Body of pancreas (tissue), 4 donors: ENCODE results near the gene CDK5RAP2. TPM values are rescaled to one million over a fixed set of nuclear protein-coding genes. Genes with fewer than 3 reads are reported as not detected.

ENCODE experiments used
- ATAC-seq: fragments of 150-250 bp; one replicate; pipeline ENCODE4 v1.9.1; 2016
- DNase-seq, 4 donors: peaks; one replicate each; pipeline ENCODE4 v3.0.0-alpha.2; 2019
- H3K27ac ChIP-seq, 4 donors: fragments of 200-600 bp; sonication (generic); 1 replicate in 3 of 4; 2 replicates in 1 of 4; pipeline versions ENCODE4 v1.5.1 to v1.6.1; 2016 to 2019; ENCODE audit warnings: mild to moderate bottlenecking in 1 of 4, mixed read lengths in 1 of 4, moderate library complexity in 1 of 4
- H3K27me3 ChIP-seq, 2 donors: fragments of 200-600 bp; sonication (generic); one replicate each; pipeline ENCODE4 v1.6.0; 2016; ENCODE audit warnings: mild to moderate bottlenecking in 1 of 2
- H3K36me3 ChIP-seq, 2 donors: fragments of 200-600 bp; sonication (generic); replicated peaks in 1 of 2; 2 replicates each; pipeline ENCODE4 v1.5.1; 2016; ENCODE audit warnings: low read depth in 2 of 2; ENCODE audit not compliant: insufficient read depth in 1 of 2
- H3K4me1 ChIP-seq: fragments of 200-600 bp; sonication (generic); one replicate; pipeline ENCODE4 v1.6.0; 2016
- H3K4me3 ChIP-seq, 2 donors: fragments of 200-600 bp; sonication (generic); 1 replicate in 1 of 2; 2 replicates in 1 of 2; pipeline ENCODE4 v1.5.1; 2016 to 2019
- H3K9me3 ChIP-seq, 3 donors: fragments of 200-600 bp; sonication (generic); 1 replicate in 2 of 3; 2 replicates in 1 of 3; pipeline ENCODE4 v1.5.1; 2016
- POLR2A ChIP-seq, 3 donors: fragments of 450-650 bp; IDR thresholded peaks; one replicate each; pipeline ENCODE4 v1.6.1; 2016; ENCODE audit warnings: antibody characterized with exemption in 3 of 3, mild to moderate bottlenecking in 2 of 3
- WGBS, 2 donors: methylation state at CpG; one replicate each; pipeline ENCODE4 v1.1.5; 2017; 5-methylcytosine and 5-hydroxymethylcytosine counted together
- intact Hi-C: fragments of 100-400 bp; cut with DNase I; formaldehyde crosslinking; loops from one replicate; pipeline ENCODE4 v1.15.1; 2023
- total RNA-seq, 2 donors: library from RNA; depleted of rRNA; stranded (reverse); fragments of >200 nt; gene quantifications; one replicate each; pipeline ENCODE4 v1.1.0, GENCODE V29; 2016
- TF ChIP-seq, protein P1 (sequence below), 7 experiments: fragments of 450-650 bp in 4 of 7; fragments of 200-600 bp in 3 of 7; sonication (generic) in 3 of 7; IDR thresholded peaks; one replicate each; pipeline ENCODE4 v1.5.1; 2016 to 2019; ENCODE audit warnings: antibody characterized with exemption in 7 of 7

Gene CDK5RAP2
- total RNA-seq, 2 donors from 2014 or later, result 21.5 to 45.5 TPM

DNA sequence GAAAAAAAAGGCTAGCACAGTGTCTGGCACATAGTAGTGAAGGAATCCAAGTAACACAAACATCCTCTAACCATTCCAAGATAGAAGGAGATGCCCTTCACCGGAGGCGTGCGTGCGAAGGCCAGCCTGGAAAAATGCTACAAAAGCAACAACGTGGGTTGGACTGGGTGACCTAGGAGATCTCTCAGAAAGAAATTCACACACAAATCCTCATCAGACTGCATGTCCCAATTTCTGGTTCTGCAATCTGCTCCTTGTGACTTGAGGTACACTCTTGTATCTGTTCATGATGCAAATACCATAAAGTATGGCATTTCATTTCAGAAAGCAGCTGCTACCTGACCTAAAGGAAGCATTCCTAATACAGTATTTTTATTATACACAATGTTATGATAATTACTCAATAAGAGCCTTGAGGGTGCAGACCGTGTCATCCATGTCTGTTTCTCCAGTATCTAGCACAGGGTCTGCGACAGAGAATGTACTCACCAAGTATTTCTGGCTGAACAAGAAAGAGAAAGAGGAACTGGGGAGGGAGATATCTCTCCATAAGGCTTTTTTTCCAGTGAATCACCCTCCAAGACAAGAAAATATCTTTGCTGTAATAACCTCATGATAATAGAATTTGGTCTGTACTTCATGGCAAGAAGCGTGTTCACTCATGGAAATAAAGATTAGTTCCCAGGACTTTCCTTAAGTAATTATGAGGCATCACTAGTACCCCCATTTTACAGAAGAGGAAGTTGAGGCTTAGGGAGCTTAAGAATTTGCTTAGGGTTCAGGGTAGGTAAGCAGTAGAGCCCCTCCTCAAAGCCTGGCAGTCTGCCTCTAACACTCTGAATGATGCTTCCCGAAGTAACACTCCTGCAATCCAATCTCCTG lies 138.3 kb downstream of the CDK5RAP2 start:
- Histone ChIP-seq H3K27ac (no peak overlapping the region), H3K9me3 (no peaks in the 10 kb centered on the region), H3K4me3 (no peak overlapping the region), H3K27me3 (no peaks in the 10 kb centered on the region), H3K36me3 (no peaks in the 10 kb centered on the region), H3K4me1 (no peaks in the 10 kb centered on the region)
- intact Hi-C loops, result no loop called here
- no peak for TF ChIP-seq POLR2A (IDR thresholded peaks at IDR 0.05)
- TF ChIP-seq, protein P1, sequence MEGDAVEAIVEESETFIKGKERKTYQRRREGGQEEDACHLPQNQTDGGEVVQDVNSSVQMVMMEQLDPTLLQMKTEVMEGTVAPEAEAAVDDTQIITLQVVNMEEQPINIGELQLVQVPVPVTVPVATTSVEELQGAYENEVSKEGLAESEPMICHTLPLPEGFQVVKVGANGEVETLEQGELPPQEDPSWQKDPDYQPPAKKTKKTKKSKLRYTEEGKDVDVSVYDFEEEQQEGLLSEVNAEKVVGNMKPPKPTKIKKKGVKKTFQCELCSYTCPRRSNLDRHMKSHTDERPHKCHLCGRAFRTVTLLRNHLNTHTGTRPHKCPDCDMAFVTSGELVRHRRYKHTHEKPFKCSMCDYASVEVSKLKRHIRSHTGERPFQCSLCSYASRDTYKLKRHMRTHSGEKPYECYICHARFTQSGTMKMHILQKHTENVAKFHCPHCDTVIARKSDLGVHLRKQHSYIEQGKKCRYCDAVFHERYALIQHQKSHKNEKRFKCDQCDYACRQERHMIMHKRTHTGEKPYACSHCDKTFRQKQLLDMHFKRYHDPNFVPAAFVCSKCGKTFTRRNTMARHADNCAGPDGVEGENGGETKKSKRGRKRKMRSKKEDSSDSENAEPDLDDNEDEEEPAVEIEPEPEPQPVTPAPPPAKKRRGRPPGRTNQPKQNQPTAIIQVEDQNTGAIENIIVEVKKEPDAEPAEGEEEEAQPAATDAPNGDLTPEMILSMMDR (IDR thresholded peaks at IDR 0.05), result no peak
- peak in 1 of 4 donors; percentile 12 for DNase-seq
- ATAC-seq, result no peak
- 86 to 88% methylated on average over 9 of the region's 9 CpGs for WGBS, 2 donors

DNA sequence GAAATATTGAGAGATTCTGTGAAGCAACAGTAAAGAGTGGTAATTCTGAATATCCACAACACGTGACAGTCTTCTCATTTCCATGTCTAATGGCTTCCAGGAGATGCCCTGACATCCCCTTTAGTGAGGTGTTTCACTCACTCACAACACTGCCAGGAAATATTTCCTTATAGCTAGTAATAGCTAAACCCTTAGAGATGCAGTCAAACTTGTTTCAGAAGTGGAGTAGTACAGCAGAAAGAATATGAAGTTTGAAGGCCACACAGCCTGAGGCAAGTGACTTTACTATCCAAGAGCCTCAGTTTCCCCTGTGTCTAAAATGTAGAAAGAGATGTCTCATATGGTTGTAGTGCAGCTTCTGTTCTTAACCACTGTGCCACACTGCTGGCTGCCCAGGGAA lies 139.2 kb downstream of the CDK5RAP2 start:
- DNase-seq (no peak), ATAC-seq (no peak)
- no peaks in the 10 kb centered on the region for H3K27me3 ChIP-seq
- H3K9me3 ChIP-seq, result no peaks in the 10 kb centered on the region
- H3K4me1 ChIP-seq, result no peaks in the 10 kb centered on the region
- 77 to 85% methylated on average over 1 of the region's 1 CpG for WGBS, 2 donors
- H3K27ac ChIP-seq, result no peak overlapping the region
- H3K4me3 ChIP-seq, result no peak overlapping the region
- TF ChIP-seq POLR2A (IDR thresholded peaks at IDR 0.05), result no peak
- TF ChIP-seq, protein P1 (IDR thresholded peaks at IDR 0.05), result no peak
- intact Hi-C loops, result no loop called here
- H3K36me3 ChIP-seq, result no peaks in the 10 kb centered on the region

DNA sequence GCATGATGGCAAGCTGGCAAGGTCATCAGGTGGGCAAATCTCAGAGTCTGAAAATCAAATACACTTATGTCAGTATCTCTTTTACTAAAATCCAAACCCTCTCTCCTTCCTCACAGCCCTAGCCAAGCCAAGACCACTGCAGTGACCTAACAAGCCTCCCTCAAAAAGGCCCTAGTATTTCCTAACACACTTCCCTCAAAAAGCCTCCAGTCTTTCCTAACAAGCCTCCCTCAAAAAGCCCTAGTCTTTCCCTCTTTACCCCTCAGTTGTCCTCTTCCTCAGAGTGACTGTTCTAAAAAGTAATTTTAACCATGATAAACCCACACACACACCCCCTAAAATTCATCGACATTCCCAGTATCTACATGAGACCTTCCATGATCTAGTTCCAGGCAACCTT lies 140.0 kb downstream of the CDK5RAP2 start:
- intact Hi-C loops, result no loop called here
- Histone ChIP-seq H3K36me3 (no peaks in the 10 kb centered on the region), H3K27ac (no peak overlapping the region), H3K9me3 (no peaks in the 10 kb centered on the region), H3K4me3 (no peak overlapping the region), H3K4me1 (no peaks in the 10 kb centered on the region), H3K27me3 (no peaks in the 10 kb centered on the region)
- no peak for TF ChIP-seq POLR2A (IDR thresholded peaks at IDR 0.05)
- TF ChIP-seq, protein P1 (IDR thresholded peaks at IDR 0.05), result no peak
- DNase-seq (no peak), ATAC-seq (no peak)
- WGBS, 2 donors, result 92 to 94% methylated on average over 1 of the region's 1 CpG

DNA sequence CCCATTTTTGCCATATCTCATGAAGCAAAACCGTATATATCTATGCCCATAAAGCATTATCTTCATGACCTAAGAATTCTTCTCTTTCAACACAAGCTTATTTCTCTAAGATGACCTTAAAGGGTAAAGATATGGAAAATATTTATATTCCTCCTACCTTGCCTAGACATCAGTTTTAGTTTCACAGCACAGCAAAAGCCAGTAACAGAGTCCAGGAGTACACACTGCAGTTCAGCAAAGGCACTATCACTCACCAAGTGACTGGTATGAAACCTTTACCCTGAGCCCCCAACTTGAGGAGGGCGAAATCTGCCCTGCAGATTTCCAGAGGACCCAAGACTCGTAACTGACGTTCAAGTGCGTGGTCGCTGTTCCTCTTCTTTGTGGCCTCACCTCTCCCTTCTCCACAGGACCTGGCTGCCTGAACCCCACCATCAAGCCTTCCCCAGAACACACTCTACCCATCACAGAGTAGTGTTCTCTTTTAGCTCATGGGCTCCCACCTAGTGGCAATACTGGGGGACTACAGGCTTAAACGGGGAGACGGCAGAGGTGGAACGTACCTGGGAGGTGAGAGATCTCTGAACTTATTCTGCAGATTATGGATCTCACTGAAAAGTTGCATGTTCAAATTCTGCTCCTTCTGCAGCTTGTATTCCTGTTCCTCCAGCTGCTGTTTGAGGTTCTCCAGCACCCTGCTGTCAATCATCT lies 141.0 kb downstream of the CDK5RAP2 start:
- H3K9me3 ChIP-seq, result no peaks in the 10 kb centered on the region
- intact Hi-C loops, result no loop called here
- H3K4me1 ChIP-seq, result no peaks in the 10 kb centered on the region
- no peak for TF ChIP-seq POLR2A (IDR thresholded peaks at IDR 0.05)
- TF ChIP-seq, protein P1 (IDR thresholded peaks at IDR 0.05), result peak in 5 of 7 experiments; percentile 6 to 38 (median 29)
- H3K36me3 ChIP-seq, result no peaks in the 10 kb centered on the region
- H3K27ac ChIP-seq, result no peak overlapping the region
- H3K27me3 ChIP-seq, result no peaks in the 10 kb centered on the region
- no peak overlapping the region for H3K4me3 ChIP-seq
- ATAC-seq (no peak), DNase-seq (no peak)
- WGBS, 2 donors, result 80 to 85% methylated on average over 9 of the region's 9 CpGs
